GM21390 (cell line): Measurements from ENCODE around the gene IL32.

Source experiments
- ATAC-seq: cut with Tn5 transposase; IDR thresholded peaks from one replicate; pipeline ENCODE4 v1.9.1; 2021; ENCODE audit not compliant: unreplicated experiment

The IL32 gene

GRCh38 chr16:3113765-3114479 lies 48.5 kb downstream of the IL32 start:
- no peak for ATAC-seq

GRCh38 chr16:3115003-3115402 lies 49.6 kb downstream of the IL32 start:
- no peak for ATAC-seq

- no peak for ATAC-seq
Observed at GRCh38 chr16:3115561-3115960, 50.1 kb downstream of the IL32 start.

- ATAC-seq = no peak
Observed at GRCh38 chr16:3118204-3118790, 52.9 kb downstream of the IL32 start.

- ATAC-seq = no peak
Observed at GRCh38 chr16:3118846-3119245, 53.4 kb downstream of the IL32 start.
